Glutamatergic neuron (in vitro differentiated cells): ENCODE data around the gene ADAMTS20. TPM values are rescaled to one million over a fixed set of nuclear protein-coding genes. Genes with fewer than 3 reads are reported as not detected.
"Not testable (repeated sequence)": the region's sequence is repeated elsewhere in the genome, so short reads cannot be mapped to it uniquely, and the experiment has no call there.

Experiments used
- DNase-seq: peaks from one replicate; pipeline ENCODE4 v3.0.0; 2022
- H3K27ac Mint-ChIP-seq: one replicate; pipeline ENCODE4 v1.8.0; 2020; ENCODE audit warnings: mild to moderate bottlenecking, mixed read lengths, inconsistent platforms; ENCODE audit not compliant: unreplicated experiment
- H3K27me3 Mint-ChIP-seq: one replicate; pipeline ENCODE4 v1.8.0; 2020; ENCODE audit warnings: mild to moderate bottlenecking, moderate library complexity, mixed read lengths, inconsistent platforms; ENCODE audit not compliant: unreplicated experiment
- H3K36me3 Mint-ChIP-seq: one replicate; pipeline ENCODE4 v1.8.0; 2020; ENCODE audit warnings: mild to moderate bottlenecking, mixed read lengths, inconsistent platforms; ENCODE audit not compliant: unreplicated experiment
- H3K4me1 Mint-ChIP-seq: one replicate; pipeline ENCODE4 v1.8.0; 2020; ENCODE audit warnings: mild to moderate bottlenecking, low read depth, mixed read lengths, inconsistent platforms; ENCODE audit not compliant: unreplicated experiment
- H3K4me3 Mint-ChIP-seq: one replicate; pipeline ENCODE4 v1.8.0; 2020; ENCODE audit warnings: mild to moderate bottlenecking, mixed read lengths, inconsistent platforms; ENCODE audit not compliant: unreplicated experiment
- H3K9me3 Mint-ChIP-seq: one replicate; pipeline ENCODE4 v1.8.0; 2020; ENCODE audit warnings: mild to moderate bottlenecking, moderate library complexity, mixed read lengths, inconsistent platforms; ENCODE audit not compliant: unreplicated experiment
- total RNA-seq: library from RNA; stranded (reverse); fragmentation: NEBNext Ultra II Directional; extraction: Animal tissue kit (Norgen Biotek cat#: 25700); gene quantifications from one replicate; pipeline ENCODE4 v1.2.1, GENCODE V29; 2021; ENCODE audit not compliant: unreplicated experiment
- TF ChIP-seq, protein P1 (sequence below): fragments of 200-600 bp; sonication (generic); IDR thresholded peaks from one replicate; pipeline ENCODE4 v1.5.0; 2021; ENCODE audit not compliant: partially characterized antibody, unreplicated experiment

ADAMTS20 gene
- total RNA-seq, 1 donor from 2014 or later, result 7.0 TPM

DNA sequence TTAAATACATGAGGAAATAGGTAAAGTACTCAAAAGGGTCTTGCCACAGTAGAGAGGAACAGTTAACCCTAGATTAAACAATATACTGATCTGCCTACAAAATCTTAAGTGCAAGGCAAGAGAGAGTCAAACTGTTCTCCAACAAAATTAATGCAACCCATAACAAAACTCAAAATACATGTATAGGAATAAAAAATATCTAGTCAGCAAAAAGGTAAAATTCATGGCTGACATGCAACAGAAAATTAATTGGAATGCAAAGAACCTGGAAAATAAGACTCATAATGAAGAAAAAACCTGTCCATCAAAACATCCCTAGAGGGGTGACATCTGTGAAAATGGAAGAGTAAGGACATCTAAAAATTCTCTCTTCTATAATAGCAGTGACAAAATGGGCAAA, 173.6 kb downstream of the ADAMTS20 start:
- H3K27ac Mint-ChIP-seq, result no peak overlapping the region
- no peaks in the 10 kb centered on the region for H3K4me1 Mint-ChIP-seq

DNA sequence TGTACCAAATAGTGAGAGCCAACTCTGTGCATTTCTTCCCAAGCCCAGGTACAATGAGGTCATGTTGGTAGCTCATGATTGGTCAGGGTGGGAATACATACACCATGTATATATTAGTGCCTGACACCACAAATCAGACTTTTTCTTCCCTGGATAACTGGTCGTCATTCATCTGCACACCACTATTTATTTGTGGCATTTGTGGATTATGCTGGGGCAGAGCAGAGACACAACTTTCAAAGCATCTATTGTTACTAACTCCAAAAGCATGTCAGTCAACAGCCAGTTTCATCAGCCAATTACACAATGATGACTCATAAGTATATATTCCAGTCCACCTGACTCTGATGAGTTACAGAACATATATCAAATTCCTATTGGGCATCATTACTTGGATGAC, 181.7 kb downstream of the ADAMTS20 start:
- Mint-ChIP-seq H3K9me3 (no peaks in the 10 kb centered on the region), H3K4me1 (no peaks in the 10 kb centered on the region), H3K27ac (no peak overlapping the region), H3K27me3 (no peaks in the 10 kb centered on the region), H3K36me3 (no peaks in the 10 kb centered on the region), H3K4me3 (no peak overlapping the region)
- TF ChIP-seq, protein P1, sequence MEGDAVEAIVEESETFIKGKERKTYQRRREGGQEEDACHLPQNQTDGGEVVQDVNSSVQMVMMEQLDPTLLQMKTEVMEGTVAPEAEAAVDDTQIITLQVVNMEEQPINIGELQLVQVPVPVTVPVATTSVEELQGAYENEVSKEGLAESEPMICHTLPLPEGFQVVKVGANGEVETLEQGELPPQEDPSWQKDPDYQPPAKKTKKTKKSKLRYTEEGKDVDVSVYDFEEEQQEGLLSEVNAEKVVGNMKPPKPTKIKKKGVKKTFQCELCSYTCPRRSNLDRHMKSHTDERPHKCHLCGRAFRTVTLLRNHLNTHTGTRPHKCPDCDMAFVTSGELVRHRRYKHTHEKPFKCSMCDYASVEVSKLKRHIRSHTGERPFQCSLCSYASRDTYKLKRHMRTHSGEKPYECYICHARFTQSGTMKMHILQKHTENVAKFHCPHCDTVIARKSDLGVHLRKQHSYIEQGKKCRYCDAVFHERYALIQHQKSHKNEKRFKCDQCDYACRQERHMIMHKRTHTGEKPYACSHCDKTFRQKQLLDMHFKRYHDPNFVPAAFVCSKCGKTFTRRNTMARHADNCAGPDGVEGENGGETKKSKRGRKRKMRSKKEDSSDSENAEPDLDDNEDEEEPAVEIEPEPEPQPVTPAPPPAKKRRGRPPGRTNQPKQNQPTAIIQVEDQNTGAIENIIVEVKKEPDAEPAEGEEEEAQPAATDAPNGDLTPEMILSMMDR, result no peak
- DNase-seq, result no peak

More for the DNA sequence above, 173.6 kb downstream of the ADAMTS20 start:
- Mint-ChIP-seq H3K27me3 (no peaks in the 10 kb centered on the region), H3K9me3 (peaks cover 2% of the 10 kb centered on the region), H3K36me3 (peaks cover 2% of the 10 kb centered on the region), H3K4me3 (no peak overlapping the region)
- TF ChIP-seq, protein P1, result no peak
- DNase-seq, result no peak

DNA sequence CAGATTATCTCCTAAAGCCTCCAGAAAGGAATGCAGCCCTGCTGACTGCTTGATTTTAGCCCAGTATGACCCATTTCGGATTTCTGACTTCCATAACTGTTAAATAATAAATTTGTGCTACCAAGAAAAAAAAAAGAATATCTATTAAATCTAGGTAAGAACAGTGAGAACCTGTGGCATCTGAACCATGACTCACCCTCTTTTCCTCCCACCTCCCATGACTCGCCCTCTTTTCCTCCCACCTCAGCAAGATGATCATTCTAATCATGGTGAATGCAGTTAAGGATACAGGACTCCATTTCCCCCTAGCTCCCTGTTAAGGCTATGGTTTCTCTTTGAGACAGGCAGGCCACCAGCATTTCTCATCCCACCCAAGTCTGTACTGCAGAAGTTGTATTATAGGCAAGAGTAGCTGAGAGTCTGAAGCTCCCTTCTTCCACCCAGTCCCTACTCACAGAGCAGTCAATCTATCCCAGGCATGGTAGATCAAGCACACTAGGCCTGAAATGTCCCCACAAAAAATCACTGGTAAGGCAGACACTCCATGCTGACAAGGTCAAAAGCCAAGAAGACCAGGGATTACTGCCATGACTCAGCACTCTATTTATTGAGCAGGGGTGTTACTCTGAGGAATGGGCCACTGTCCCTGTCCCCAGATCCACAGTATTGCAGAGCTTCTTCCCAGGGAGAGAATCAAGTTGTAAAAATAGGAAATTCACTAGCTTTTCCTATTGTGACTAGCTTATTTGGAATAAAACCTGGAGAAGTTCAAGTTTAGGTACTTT, 188.9 kb downstream of the ADAMTS20 start:
- Mint-ChIP-seq H3K4me3 (no peak overlapping the region), H3K27ac (no peak overlapping the region), H3K27me3 (peaks cover 2% of the 10 kb centered on the region)

DNA sequence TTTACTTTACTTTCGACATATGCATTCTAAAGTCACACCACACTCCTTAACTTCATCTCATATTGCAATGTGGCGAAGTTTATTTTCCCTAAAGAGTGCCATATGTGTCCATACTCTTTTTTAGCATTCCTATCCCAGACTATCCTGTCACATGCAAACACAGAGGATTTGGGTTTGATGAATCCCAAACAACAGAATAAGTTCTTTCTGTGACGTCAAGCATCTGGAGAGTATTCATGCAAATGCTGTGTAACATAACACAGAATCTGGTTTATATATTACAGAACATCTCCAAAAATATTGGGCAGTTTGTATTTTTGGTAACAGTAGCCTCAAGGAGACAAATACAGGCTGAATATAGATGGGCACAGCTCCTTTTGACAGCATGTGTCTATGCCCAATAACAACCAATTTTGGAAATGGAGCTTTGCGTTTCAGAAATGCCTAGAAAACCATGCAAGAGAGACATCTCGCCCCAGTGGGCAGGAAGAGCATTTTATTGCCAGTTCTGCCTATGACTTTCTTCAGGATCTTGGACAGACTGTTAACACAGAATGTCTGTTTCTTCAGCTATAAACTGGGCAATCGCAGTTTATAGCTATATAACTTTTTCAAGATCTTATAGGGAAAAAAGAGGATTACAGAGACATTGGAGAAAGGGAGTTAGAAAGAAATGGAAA, 190.8 kb downstream of the ADAMTS20 start:
- no peak for DNase-seq
- no peaks in the 10 kb centered on the region for H3K9me3 Mint-ChIP-seq
- no peak overlapping the region for H3K27ac Mint-ChIP-seq
- H3K27me3 Mint-ChIP-seq, result peaks cover 2% of the 10 kb centered on the region
- no peaks in the 10 kb centered on the region for H3K4me1 Mint-ChIP-seq
- no peaks in the 10 kb centered on the region for H3K36me3 Mint-ChIP-seq
- H3K4me3 Mint-ChIP-seq, result no peak overlapping the region
- TF ChIP-seq, protein P1, result no peak

More for the DNA sequence above, 188.9 kb downstream of the ADAMTS20 start:
- Mint-ChIP-seq H3K36me3 (no peaks in the 10 kb centered on the region), H3K9me3 (no peaks in the 10 kb centered on the region), H3K4me1 (no peaks in the 10 kb centered on the region)
- TF ChIP-seq, protein P1, result no peak
- DNase-seq, result no peak

DNA sequence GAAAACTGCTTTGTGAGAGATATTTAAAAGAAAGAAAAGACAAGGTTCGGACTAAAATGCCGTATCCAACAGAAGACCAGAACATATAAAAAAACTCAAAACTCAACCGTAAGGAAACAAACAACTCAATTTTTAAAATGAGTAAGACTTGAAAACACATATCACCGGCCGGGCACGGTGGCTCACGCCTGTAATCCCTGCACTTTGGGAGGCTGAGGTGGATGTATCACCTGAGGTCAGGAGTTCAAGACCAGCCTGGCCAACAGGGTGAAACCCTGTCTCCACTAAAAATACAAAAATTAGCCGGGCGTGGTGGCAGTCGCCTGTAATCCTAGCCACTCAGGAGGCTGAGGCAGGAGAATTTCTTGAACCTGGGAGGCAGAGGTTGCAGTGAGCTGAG, 192.0 kb downstream of the ADAMTS20 start:
- DNase-seq, H3K9me3 Mint-ChIP-seq, H3K4me1 Mint-ChIP-seq: not testable (repeated sequence)

More for the DNA sequence above, 192.0 kb downstream of the ADAMTS20 start:
- not testable (repeated sequence) for H3K36me3 Mint-ChIP-seq, H3K27ac Mint-ChIP-seq, H3K27me3 Mint-ChIP-seq, H3K4me3 Mint-ChIP-seq
